ENCODE results near the gene ESPL1. TPM values are rescaled to one million over a fixed set of nuclear protein-coding genes. Genes with fewer than 3 reads are reported as not detected.

Gene ESPL1
- total RNA-seq, 1 experiment from 2014 or later: 61.4 TPM

- TF ChIP-seq ARID4B (CRISPR knock-in tag; IDR thresholded peaks at IDR 0.05; ENCODE audit: borderline replicate concordance): peak; percentile 76; the same call in 1 of the 2 replicates
- no peak for TF ChIP-seq ZNF281 (CRISPR knock-in tag; IDR thresholded peaks at IDR 0.05)
- 0 out of 2 replicates have a peak, but pooled peaks have one; percentile 45 for TF ChIP-seq KAT7 (CRISPR knock-in tag; IDR thresholded peaks at IDR 0.05; ENCODE audit: borderline replicate concordance)
- no peak for TF ChIP-seq CDX4 (CRISPR knock-in tag; IDR thresholded peaks at IDR 0.05; ENCODE audit: borderline replicate concordance)
- peak; percentile 67; the same call in 1 of the 2 replicates for TF ChIP-seq ZBTB43 (CRISPR knock-in tag; IDR thresholded peaks at IDR 0.05)
- no peak for TF ChIP-seq USF2 (CRISPR knock-in tag; IDR thresholded peaks at IDR 0.05)
- TF ChIP-seq ZNF138 (CRISPR knock-in tag; conservative IDR thresholded peaks at IDR 0.05): no peak
- no peak for TF ChIP-seq ZNF423 (CRISPR knock-in tag; IDR thresholded peaks at IDR 0.05)
- no peak for TF ChIP-seq SMAD4 (CRISPR knock-in tag; IDR thresholded peaks at IDR 0.05)
- TF ChIP-seq JAZF1 (CRISPR knock-in tag; IDR thresholded peaks at IDR 0.05): no peak
- no peak for TF ChIP-seq ZNF121 (CRISPR knock-in tag; IDR thresholded peaks at IDR 0.05)
- TF ChIP-seq PREB (CRISPR knock-in tag; IDR thresholded peaks at IDR 0.05; ENCODE audit: borderline replicate concordance): no peak
- TF ChIP-seq FOXP4 (CRISPR knock-in tag; IDR thresholded peaks at IDR 0.05): peak; percentile 15; the same call in 1 of the 2 replicates
- TF ChIP-seq ZNF317 (CRISPR knock-in tag; IDR thresholded peaks at IDR 0.05; ENCODE audit: borderline replicate concordance, low read depth): no peak
Measured at GRCh38 chr12:53295070-53295890, 27.2 kb downstream of the ESPL1 start, which contains the start of gene PFDN5 (continued).

All from WTC11 (cell line).